ENCODE data around the gene LPP.
A peak's percentile ranks its signal among the peaks of the same experiment; 100 is the strongest.

LPP gene

GRCh38 chr3:188749010-188749617, 595.2 kb downstream of the LPP start:
- peak in 2 of 4 experiments; percentile 1 to 7 for DNase-seq

- DNase-seq, result no peak
Measured at GRCh38 chr3:188749830-188750229, 595.9 kb downstream of the LPP start.

GRCh38 chr3:188750617-188751016, 596.7 kb downstream of the LPP start:
- DNase-seq, result no peak

- no peak for DNase-seq
Measured at GRCh38 chr3:188752850-188753249, 598.9 kb downstream of the LPP start.

- DNase-seq, result no peak
Measured at GRCh38 chr3:188754267-188754666, 600.3 kb downstream of the LPP start.

- no peak for DNase-seq
Measured at GRCh38 chr3:188756241-188756640, 602.3 kb downstream of the LPP start.

GRCh38 chr3:188759336-188760005, 605.5 kb downstream of the LPP start:
- DNase-seq, result no peak

- no peak for DNase-seq
Measured at GRCh38 chr3:188760408-188760807, 606.5 kb downstream of the LPP start.

GRCh38 chr3:188761439-188761838, 607.5 kb downstream of the LPP start:
- DNase-seq, result no peak

- no peak for DNase-seq
Measured at GRCh38 chr3:188761964-188762363, 608.0 kb downstream of the LPP start.

GRCh38 chr3:188764609-188765008, 610.7 kb downstream of the LPP start:
- no peak for DNase-seq

GRCh38 chr3:188769831-188770230, 615.9 kb downstream of the LPP start:
- no peak for DNase-seq

- no peak for DNase-seq
Measured at GRCh38 chr3:188772886-188773285, 618.9 kb downstream of the LPP start.

GRCh38 chr3:188775412-188775811, 621.5 kb downstream of the LPP start:
- DNase-seq, result no peak

- DNase-seq, result no peak
Measured at GRCh38 chr3:188776447-188776846, 622.5 kb downstream of the LPP start.

GRCh38 chr3:188778091-188778852, 624.3 kb downstream of the LPP start:
- no peak for DNase-seq

GRCh38 chr3:188779281-188779980, 625.5 kb downstream of the LPP start:
- no peak for DNase-seq

GRCh38 chr3:188780193-188781147, 626.5 kb downstream of the LPP start:
- no peak for DNase-seq

GRCh38 chr3:188782613-188783124, 628.7 kb downstream of the LPP start:
- DNase-seq, result no peak

GRCh38 chr3:188786424-188786823, 632.5 kb downstream of the LPP start:
- no peak for DNase-seq

- peak; percentile 1 to 33 (median 22) for DNase-seq
Measured at GRCh38 chr3:188788621-188789081, 634.7 kb downstream of the LPP start.

- DNase-seq, result no peak
Measured at GRCh38 chr3:188789251-188789650, 635.3 kb downstream of the LPP start.
